WERI-Rb-1 (cell line): ENCODE results near the gene PSMD12.

Experiments used
- DNase-seq: peaks from one replicate; pipeline ENCODE4 v3.0.0-alpha.2; 2020
- H3K27ac ChIP-seq: fragments of 250-450 bp; sonication (Bioruptor Pico); 2 replicates; pipeline ENCODE4 v1.5.1; 2020; ENCODE audit warnings: mild to moderate bottlenecking, moderate library complexity
- H3K27me3 ChIP-seq: fragments of 250-450 bp; sonication (Bioruptor Pico); 2 replicates; pipeline ENCODE4 v1.5.1; 2021; ENCODE audit warnings: mild to moderate bottlenecking, low read depth, moderate library complexity; ENCODE audit not compliant: insufficient read depth, severe bottlenecking
- H3K36me3 ChIP-seq: fragments of 250-450 bp; sonication (Bioruptor Pico); 2 replicates; pipeline ENCODE4 v1.5.1; 2020; ENCODE audit warnings: mild to moderate bottlenecking, moderate library complexity
- H3K4me3 ChIP-seq: 2 replicates; pipeline ENCODE4 v1.5.1; 2011; ENCODE audit warnings: low read depth, mild to moderate bottlenecking, control low read depth, low read length
- H3K9me3 ChIP-seq: fragments of 250-450 bp; sonication (Bioruptor Pico); 2 replicates; pipeline ENCODE4 v1.5.1; 2021; ENCODE audit warnings: mild to moderate bottlenecking, moderate library complexity; ENCODE audit not compliant: severe bottlenecking
- CTCF ChIP-seq: IDR thresholded peaks from 2 replicates; pipeline ENCODE4 v1.5.1; 2011; ENCODE audit warnings: low read depth, mild to moderate bottlenecking, control low read depth, inconsistent platforms, low read length

The PSMD12 gene

GRCh38 chr17:67366193-67367157 is at the start of gene PSMD12:
Gene PSMD12, minus strand, starts transcription at chr17:67366577. Its CDS starts 58 bp downstream, at chr17:67366519.
- Histone ChIP-seq H3K36me3 (peaks cover 37% of the 10 kb centered on the region), H3K4me3 (peak within 1 kb of the TSS; percentile 97), H3K27ac (peak within 1 kb of the TSS; percentile 91), H3K27me3 (no peaks in the 10 kb centered on the region), H3K9me3 (no peaks in the 10 kb centered on the region)
- no peak for TF ChIP-seq CTCF
- DNase-seq = peak; percentile 96

GRCh38 chr17:67415291-67415690 is 48.9 kb upstream of the PSMD12 start:
- DNase-seq = no peak
- Histone ChIP-seq H3K27ac (no peak overlapping the region), H3K27me3 (no peaks in the 10 kb centered on the region), H3K9me3 (peaks cover 6% of the 10 kb centered on the region), H3K4me3 (no peak overlapping the region), H3K36me3 (no peaks in the 10 kb centered on the region)
- TF ChIP-seq CTCF = no peak

DNA sequence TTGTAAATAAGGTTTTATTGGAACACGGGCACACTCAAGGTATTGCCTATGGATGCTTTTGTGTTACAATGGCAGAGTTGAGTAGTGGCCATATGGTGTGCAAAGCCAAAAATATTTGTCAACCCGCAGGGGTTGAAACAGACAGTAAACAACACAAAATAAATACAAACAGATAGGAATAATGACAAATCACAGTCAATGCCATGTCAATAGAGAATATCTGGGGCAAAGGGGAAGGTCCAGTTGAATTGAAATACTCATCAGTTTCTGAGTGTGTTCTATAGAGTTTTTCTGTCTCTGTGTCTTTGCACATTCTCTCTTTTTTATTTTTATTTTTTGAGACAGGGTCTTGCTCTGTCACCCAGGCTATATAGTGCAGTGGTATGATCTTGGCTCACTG is 48.2 kb upstream of the PSMD12 start:
- Histone ChIP-seq H3K27ac (no peak overlapping the region), H3K36me3 (no peaks in the 10 kb centered on the region), H3K4me3 (no peak overlapping the region), H3K27me3 (no peaks in the 10 kb centered on the region), H3K9me3 (peaks cover 6% of the 10 kb centered on the region)
- no peak for DNase-seq
- TF ChIP-seq CTCF = no peak

DNA sequence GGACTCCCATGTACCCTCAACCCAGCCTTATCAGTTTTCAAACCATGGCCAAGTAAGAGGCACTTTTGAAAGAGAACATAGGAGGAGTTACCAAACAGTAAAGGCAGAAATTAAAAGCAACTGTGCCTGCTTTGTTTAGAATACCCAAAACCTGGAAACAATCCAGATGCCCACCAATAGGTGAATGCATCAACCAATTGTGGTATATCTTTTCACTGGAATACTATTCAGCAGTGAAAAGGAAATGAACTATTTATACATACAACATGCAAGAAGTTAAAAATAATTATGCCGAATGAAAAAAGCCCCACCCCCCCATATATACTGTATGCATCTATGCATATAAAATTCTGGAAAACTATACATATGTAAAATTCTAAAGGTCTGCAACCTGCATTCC is 47.8 kb upstream of the PSMD12 start:
- Histone ChIP-seq H3K27ac (no peak overlapping the region), H3K27me3 (no peaks in the 10 kb centered on the region)
- no peak for TF ChIP-seq CTCF

GRCh38 chr17:67413388-67413787 is 47.0 kb upstream of the PSMD12 start:
- Histone ChIP-seq H3K36me3 (no peaks in the 10 kb centered on the region), H3K27me3 (no peaks in the 10 kb centered on the region), H3K27ac (no peak overlapping the region), H3K9me3 (peaks cover 6% of the 10 kb centered on the region), H3K4me3 (no peak overlapping the region)
- no peak for DNase-seq
- no peak for TF ChIP-seq CTCF

More for the DNA sequence above, 47.8 kb upstream of the PSMD12 start:
- Histone ChIP-seq H3K36me3 (no peaks in the 10 kb centered on the region), H3K4me3 (no peak overlapping the region), H3K9me3 (peaks cover 6% of the 10 kb centered on the region)
- DNase-seq = no peak
